Endothelial cell of umbilical vein (primary cell): Measurements from ENCODE around the gene ALDH3B2. TPM values are rescaled to one million over a fixed set of nuclear protein-coding genes. Genes with fewer than 3 reads are reported as not detected.

Experiments
- BruUV-seq: library from RNA; stranded (reverse); fragments of 400-500 nt; replicated peaks from 2 replicates; lab custom pipeline; 2021; lab: Mats Ljungman, UMichigan
- CTCF ChIA-PET: fragments of 300-600, 350-600 bp; sonication (Branson Sonifier 250); formaldehyde crosslinking; loops from one replicate; lab custom pipeline; 2021; ENCODE audit warnings: antibody characterized with exemption, inconsistent platforms; lab: Charles Lee
- POLR2A ChIA-PET: fragments of 300-600, 350-600 bp; sonication (Branson Sonifier 250); formaldehyde crosslinking; loops from one replicate; lab custom pipeline; 2021; ENCODE audit warnings: antibody characterized with exemption, inconsistent platforms; lab: Charles Lee
- DNase-seq: peaks from one replicate; pipeline ENCODE4 v3.0.0-alpha.2; 2011; ENCODE audit warnings: low read depth, low spot score
- FAIRE-seq: peaks from 2 replicates; lab custom pipeline; 2011; peaks lifted over from hg19 to GRCh38; lab: Jason Lieb, UNC
- H2AFZ ChIP-seq: 2 replicates; pipeline ENCODE4 v1.6.0; 2012; ENCODE audit warnings: low read depth, low read length, control low read depth, inconsistent platforms
- H3K27ac ChIP-seq: 2 replicates; pipeline ENCODE4 v1.5.1; 2011; ENCODE audit warnings: low read depth, mild to moderate bottlenecking, control low read depth, low read length, moderate library complexity; ENCODE audit not compliant: insufficient read depth
- H3K27me3 ChIP-seq, 2 experiments: 2 replicates each; pipeline versions ENCODE4 v1.6.0 to v1.6.1; 2011; ENCODE audit warnings: low read length in 2 of 2, mixed read lengths in 1 of 2; ENCODE audit not compliant: control insufficient read depth in 2 of 2, insufficient read depth in 2 of 2
- H3K36me3 ChIP-seq, 2 experiments: 2 replicates in 1 of 2; 3 replicates in 1 of 2; pipeline ENCODE4 v1.5.1; 2011; ENCODE audit warnings: low read length in 2 of 2, mild to moderate bottlenecking in 1 of 2, moderate library complexity in 1 of 2; ENCODE audit not compliant: control insufficient read depth in 2 of 2, insufficient read depth in 2 of 2; ENCODE audit errors: extremely low read depth in 1 of 2
- H3K4me1 ChIP-seq: 3 replicates; pipeline ENCODE4 v1.5.1; 2011; ENCODE audit warnings: mild to moderate bottlenecking, low read length; ENCODE audit not compliant: control insufficient read depth, insufficient read depth; ENCODE audit errors: extremely low read depth
- H3K4me2 ChIP-seq: 2 replicates; pipeline ENCODE4 v1.6.1; 2011; ENCODE audit warnings: low read length, control low read depth, mixed read lengths; ENCODE audit not compliant: insufficient read depth
- H3K4me3 ChIP-seq, 3 experiments: fragments of 200-600 bp in 1 of 3; sonication (generic), shearing (Covaris generic) in 1 of 3; replicated peaks in 1 of 3; 2 replicates each; pipeline ENCODE4 v1.5.1; 2011 to 2016; ENCODE audit warnings: control low read depth in 3 of 3, low read length in 3 of 3, mild to moderate bottlenecking in 2 of 3, inconsistent platforms in 1 of 3, low read depth in 1 of 3, moderate library complexity in 1 of 3; ENCODE audit not compliant: insufficient read depth in 1 of 3
- H3K79me2 ChIP-seq: 2 replicates; pipeline ENCODE4 v1.6.0; 2012; ENCODE audit warnings: low read length, inconsistent platforms; ENCODE audit not compliant: control insufficient read depth, insufficient read depth
- H3K9ac ChIP-seq: replicated peaks from 2 replicates; pipeline ENCODE3; 2011; ENCODE audit warnings: low read length, control low read depth; ENCODE audit not compliant: insufficient read depth; ENCODE audit errors: extremely low read depth
- H3K9me1 ChIP-seq: replicated peaks from 3 replicates; pipeline ENCODE4 v1.6.0; 2011; ENCODE audit warnings: mild to moderate bottlenecking, low read length; ENCODE audit not compliant: control insufficient read depth, insufficient read depth; ENCODE audit errors: extremely low read depth
- H3K9me3 ChIP-seq: replicated peaks from 2 replicates; pipeline ENCODE4 v1.5.1; 2012; ENCODE audit warnings: low read length, inconsistent platforms; ENCODE audit not compliant: control insufficient read depth, insufficient read depth
- H4K20me1 ChIP-seq: replicated peaks from 2 replicates; pipeline ENCODE3; 2011; ENCODE audit warnings: mild to moderate bottlenecking, low read length; ENCODE audit not compliant: control insufficient read depth, insufficient read depth; ENCODE audit errors: extremely low read depth
- EZH2 ChIP-seq: IDR thresholded peaks from 2 replicates; pipeline ENCODE4 v1.6.1; 2012; ENCODE audit warnings: borderline replicate concordance, low read depth, mild to moderate bottlenecking, moderate library complexity, low read length, inconsistent platforms; ENCODE audit not compliant: severe bottlenecking
- FOS ChIP-seq: IDR thresholded peaks from 2 replicates; pipeline ENCODE4 v1.6.1; 2011; ENCODE audit warnings: mild to moderate bottlenecking, low read length, moderate library complexity, borderline replicate concordance; ENCODE audit not compliant: insufficient read depth
- GATA2 ChIP-seq: IDR thresholded peaks from 2 replicates; pipeline ENCODE4 v1.7.0; 2011; ENCODE audit warnings: low read depth, mild to moderate bottlenecking, moderate library complexity, mixed read lengths, low read length; ENCODE audit not compliant: insufficient read length, insufficient read depth
- JUN ChIP-seq: IDR thresholded peaks from 2 replicates; pipeline ENCODE4 v1.6.1; 2011; ENCODE audit warnings: borderline replicate concordance, low read depth; ENCODE audit not compliant: insufficient read length, insufficient read depth
- MAX ChIP-seq: IDR thresholded peaks from 2 replicates; pipeline ENCODE4 v1.6.1; 2011; ENCODE audit not compliant: insufficient read depth, insufficient read length
- MYC ChIP-seq: IDR thresholded peaks from one replicate; pipeline ENCODE4 v1.6.1; 2011; ENCODE audit warnings: mild to moderate bottlenecking, low read depth, low read length
- POLR2A ChIP-seq: IDR thresholded peaks from 2 replicates; pipeline ENCODE4 v1.6.1; 2012; ENCODE audit warnings: low read depth, mild to moderate bottlenecking, control low read depth, low read length
- POLR2AphosphoS5 ChIP-seq: IDR thresholded peaks from 2 replicates; pipeline ENCODE4 v1.6.1; 2012; ENCODE audit warnings: low read depth, mild to moderate bottlenecking, control low read depth, low read length, moderate library complexity; ENCODE audit not compliant: insufficient read depth
- dilution Hi-C: fragments of 300-500 bp; cut with MboI; formaldehyde crosslinking; loops from one replicate; pipeline ENCODE4 v1.15.0; 2019; ENCODE audit warnings: low sequenced_read_pairs; ENCODE audit not compliant: extremely low pct_ligation_motif_present
- intact Hi-C: fragments of 100-400 bp; cut with micrococcal nuclease; formaldehyde crosslinking; loops from one replicate; pipeline ENCODE4 v1.10.0; 2022
- polyA plus RNA-seq, 4 experiments: library from polyadenylated mRNA; depleted of rRNA in 3 of 4; stranded (reverse) in 3 of 4; unstranded in 1 of 4; fragments of >200 nt; gene quantifications; 2 replicates each; pipeline versions ENCODE4 v1.2.1 to v1.2.3, GENCODE V29; 2011 to 2012; ENCODE audit warnings: missing spikeins in 1 of 4
- total RNA-seq: library from RNA; stranded (reverse); gene quantifications from 2 replicates; pipeline ENCODE4 v1.2.3, GENCODE V29; 2021
- TF ChIP-seq, protein P1 (sequence below), 2 donors: IDR thresholded peaks; 1 replicate in 1 of 2; 2 replicates in 1 of 2; pipeline ENCODE4 v1.5.1; 2011; ENCODE audit warnings: low read length in 2 of 2, mild to moderate bottlenecking in 2 of 2, moderate library complexity in 2 of 2, control low read depth in 1 of 2, inconsistent platforms in 1 of 2, low read depth in 1 of 2; ENCODE audit not compliant: insufficient read depth in 1 of 2; ENCODE audit errors: extremely low read depth in 1 of 2

Gene ALDH3B2
- total and polyA plus RNA-seq, 2 donors (not counting 3 experiments of a cell fraction or from before 2014, with no cell fraction given) = not detected

- no peaks in the 10 kb centered on the region for H3K4me1 ChIP-seq
- no peak overlapping the region for H3K4me3 ChIP-seq
- no peak for TF ChIP-seq FOS
- no peak for TF ChIP-seq POLR2A
- no peak for TF ChIP-seq MAX
- TF ChIP-seq, protein P1, sequence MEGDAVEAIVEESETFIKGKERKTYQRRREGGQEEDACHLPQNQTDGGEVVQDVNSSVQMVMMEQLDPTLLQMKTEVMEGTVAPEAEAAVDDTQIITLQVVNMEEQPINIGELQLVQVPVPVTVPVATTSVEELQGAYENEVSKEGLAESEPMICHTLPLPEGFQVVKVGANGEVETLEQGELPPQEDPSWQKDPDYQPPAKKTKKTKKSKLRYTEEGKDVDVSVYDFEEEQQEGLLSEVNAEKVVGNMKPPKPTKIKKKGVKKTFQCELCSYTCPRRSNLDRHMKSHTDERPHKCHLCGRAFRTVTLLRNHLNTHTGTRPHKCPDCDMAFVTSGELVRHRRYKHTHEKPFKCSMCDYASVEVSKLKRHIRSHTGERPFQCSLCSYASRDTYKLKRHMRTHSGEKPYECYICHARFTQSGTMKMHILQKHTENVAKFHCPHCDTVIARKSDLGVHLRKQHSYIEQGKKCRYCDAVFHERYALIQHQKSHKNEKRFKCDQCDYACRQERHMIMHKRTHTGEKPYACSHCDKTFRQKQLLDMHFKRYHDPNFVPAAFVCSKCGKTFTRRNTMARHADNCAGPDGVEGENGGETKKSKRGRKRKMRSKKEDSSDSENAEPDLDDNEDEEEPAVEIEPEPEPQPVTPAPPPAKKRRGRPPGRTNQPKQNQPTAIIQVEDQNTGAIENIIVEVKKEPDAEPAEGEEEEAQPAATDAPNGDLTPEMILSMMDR (IDR thresholded peaks at IDR 0.05; ENCODE audit: extremely low read depth in 1 of 2, insufficient read depth in 1 of 2, low read depth in 1 of 2, low read length in 2 of 2) = no peak
- TF ChIP-seq EZH2 = no peak
- no peak for TF ChIP-seq POLR2AphosphoS5
- TF ChIP-seq MYC = no peak
- no peak for TF ChIP-seq GATA2
- TF ChIP-seq JUN = no peak
- dilution Hi-C loops (no loop called here), intact Hi-C loops (no loop called here)
- H3K27ac ChIP-seq = no peak overlapping the region
- ChIA-PET POLR2A (no interaction called here), CTCF (interaction anchor here (1.5 kb wide), 1 partner anchor 9 kb away, joined by 5 read pairs; no protein-coding TSS in a partner anchor)
- H3K9me3 ChIP-seq = no peaks in the 10 kb centered on the region
- H3K4me2 ChIP-seq = no peak overlapping the region
- H3K79me2 ChIP-seq = no peaks in the 10 kb centered on the region
- BruUV-seq = no TSS peak
- no peak overlapping the region for H2AFZ ChIP-seq
- H4K20me1 ChIP-seq = no peaks in the 10 kb centered on the region
- H3K36me3 ChIP-seq = no peaks in the 10 kb centered on the region
- no peak overlapping the region for H3K9ac ChIP-seq
- no peaks in the 10 kb centered on the region for H3K9me1 ChIP-seq
- FAIRE-seq = no peak
- DNase-seq = no peak
- no peaks in the 10 kb centered on the region for H3K27me3 ChIP-seq
These were observed 6.3 kb downstream of the ALDH3B2 start for GRCh38 chr11:67668192-67668551.
